ENCODE data around the gene HOXC11. TPM values are rescaled to one million over a fixed set of nuclear protein-coding genes. Genes with fewer than 3 reads are reported as not detected.

The HOXC11 gene
- total RNA-seq, 1 donor: under 0.01 TPM

DNA sequence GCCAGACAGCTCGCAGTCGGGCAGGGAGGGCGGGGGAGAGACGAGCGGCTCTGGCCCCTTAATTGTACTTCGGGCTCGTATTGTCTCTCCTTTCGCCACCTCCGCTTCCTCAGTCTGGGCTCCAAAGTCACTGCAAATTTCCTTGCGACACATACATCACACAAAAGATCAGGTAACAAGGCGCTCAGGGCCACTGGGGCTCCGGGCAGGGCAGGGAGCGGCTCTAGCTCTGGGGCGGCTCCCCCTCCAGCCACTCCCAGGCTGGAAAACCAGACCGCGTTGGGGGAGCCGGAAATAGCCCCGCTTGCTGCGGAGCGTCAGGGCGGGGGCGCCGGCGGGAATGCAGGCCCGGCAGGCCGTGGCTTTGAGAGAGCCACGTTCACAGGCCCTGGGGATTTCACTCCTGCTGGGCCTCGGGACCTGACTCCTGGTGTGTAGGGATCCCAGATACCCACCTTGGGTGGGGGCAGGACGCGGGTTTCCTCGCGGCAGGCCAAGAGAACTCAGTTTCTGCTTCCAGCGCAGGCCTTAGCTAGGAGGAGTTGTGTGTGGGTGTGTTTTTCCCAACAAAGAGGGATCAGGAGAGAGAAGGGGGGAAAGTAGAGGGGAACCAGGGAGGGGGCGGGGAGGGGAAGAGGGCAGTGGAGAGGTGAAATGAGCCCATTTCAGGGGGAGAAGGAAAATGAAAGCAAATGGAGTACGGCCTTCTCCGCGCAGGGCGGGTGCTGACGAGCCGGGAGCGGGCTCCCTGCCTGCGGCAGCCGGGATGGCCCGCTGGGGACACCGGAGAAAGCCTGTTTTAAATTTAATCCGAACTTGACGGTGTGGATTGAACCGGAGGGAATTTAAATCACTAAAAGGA, 22.7 kb downstream of the HOXC11 start:
- DNase-seq (ENCODE audit: low read depth in 2 of 3, low spot score in 2 of 3): no peak

DNA sequence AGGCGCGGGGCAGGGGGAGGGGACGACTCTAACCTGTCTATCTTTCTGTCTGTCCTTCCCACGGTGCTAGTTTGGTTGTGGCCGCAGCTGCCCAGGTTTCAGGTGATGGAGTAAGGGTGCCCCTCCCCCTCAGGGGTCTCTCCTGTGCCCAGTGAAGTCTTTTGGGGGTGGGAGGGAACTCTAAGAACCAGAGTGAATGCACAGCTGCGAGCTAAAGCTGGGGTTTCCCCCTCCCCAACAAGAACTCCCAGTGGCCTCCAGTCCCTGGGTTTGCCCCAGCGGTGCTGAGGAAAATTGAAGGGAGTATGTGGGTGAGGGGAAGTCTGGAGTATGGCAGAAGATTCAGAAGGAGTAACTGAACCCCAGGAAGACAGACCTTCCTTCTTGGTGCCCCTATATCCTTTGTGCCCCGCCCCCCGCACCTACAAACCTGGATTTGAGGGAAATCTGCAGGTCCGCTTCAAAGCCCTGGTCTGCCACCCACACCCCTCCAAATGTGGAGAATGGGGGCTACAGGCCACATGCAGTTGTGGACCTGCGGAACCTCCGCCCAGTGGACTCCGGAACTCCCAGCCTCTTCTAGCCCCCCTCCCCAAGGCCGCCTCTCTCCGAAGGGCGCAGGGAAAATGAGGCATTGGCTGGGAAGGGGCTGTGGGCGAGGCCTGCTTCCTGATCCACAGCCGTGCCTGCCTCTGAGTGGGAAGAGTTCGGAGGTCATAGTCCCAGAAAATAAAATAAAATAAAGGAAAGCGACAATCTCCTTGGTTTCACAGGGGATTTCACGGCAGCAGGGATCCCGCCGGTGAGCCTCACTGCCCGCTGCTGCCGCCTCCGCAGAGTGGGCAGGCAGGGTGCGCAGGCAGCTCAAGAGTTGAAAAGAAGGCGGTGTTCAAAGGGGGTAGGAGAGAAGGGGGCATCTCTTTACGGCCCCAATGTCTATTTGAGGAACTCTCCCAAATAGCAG, 23.6 kb downstream of the HOXC11 start:
- no peak for DNase-seq (ENCODE audit: low read depth in 2 of 3, low spot score in 2 of 3)

DNA sequence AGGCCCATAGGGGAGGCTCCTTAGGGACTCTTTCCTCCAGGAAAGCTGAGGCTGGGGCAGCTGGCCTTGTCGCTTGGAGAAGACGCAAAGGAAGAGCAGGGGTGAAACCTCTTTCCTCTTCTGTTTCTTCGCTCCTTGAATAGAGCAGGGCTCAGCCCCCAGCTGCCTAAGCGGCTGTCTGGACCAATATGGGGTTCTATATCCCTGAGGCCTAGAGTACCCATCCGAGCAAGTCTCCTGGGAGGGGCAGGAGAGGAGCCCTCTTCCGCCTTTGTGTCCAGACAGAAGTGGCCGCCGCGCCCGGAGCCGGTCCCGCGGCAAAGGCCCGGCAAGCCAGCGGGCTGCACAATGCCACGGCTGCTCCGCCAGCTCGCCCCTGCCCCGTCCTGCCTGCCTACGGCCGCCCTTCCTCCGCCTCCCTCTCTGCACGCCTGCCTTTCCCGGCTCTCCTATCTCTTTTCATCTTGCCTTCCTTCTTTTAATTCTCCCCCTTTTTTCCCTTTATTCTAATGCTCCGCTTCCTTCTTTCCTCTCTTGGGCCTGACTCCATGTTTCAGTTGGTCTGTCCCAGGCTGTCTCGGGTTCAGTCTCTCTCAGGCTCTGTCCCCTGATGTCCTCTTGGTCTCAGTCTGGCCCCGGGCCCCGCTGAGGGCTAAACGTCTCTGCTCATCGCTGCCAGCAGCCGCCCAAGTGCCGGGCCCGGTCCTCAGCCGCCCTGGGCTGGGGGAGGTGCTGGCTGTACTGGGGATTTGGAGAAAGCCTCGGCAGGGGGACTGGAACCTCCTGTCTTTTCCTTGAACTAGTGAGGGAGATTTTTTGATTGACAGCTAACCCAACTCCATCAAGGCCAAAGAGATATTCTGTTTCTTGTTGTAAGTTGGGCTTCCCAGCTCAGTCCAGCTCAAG, 24.5 kb downstream of the HOXC11 start:
- DNase-seq (ENCODE audit: low read depth in 2 of 3, low spot score in 2 of 3): no peak

DNA sequence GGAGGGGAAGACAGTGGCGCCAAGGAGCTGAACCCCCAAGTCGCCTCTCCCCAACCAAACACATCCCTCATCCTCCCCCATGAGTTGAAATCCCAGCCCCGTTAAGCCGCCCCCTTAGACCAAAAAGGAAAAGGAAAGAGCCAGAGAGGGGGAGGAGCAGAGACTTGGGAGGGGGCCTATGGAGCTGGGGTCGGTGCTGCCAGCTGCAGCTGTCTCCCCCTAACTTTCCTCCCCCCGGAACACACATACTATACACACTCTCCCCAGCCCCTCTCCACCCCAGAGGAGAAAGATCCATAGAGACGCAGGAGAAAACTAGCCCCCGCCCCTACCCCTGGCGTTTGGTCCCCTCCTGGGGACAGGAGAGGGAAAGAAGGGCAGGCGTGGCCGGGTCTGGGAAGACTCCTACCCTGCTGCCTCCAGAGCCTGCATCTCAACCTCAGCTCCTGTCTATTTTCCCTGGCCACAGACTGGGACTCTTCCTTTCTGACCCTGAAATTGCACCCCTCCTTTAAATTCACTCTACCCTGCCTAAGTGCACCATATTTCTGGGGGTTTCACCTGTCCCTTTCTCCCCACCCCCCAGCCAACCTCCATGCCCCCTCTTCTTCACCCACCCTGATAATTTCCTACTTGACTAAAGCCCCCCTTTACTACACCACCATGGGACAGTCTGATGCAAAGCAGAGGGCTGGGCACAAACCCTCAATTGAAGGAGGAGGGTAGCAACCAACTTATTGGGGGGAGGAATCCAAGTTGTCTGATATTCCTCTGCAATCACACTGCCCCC, 25.4 kb downstream of the HOXC11 start:
- no peak for DNase-seq (ENCODE audit: low read depth in 2 of 3, low spot score in 2 of 3)

DNA sequence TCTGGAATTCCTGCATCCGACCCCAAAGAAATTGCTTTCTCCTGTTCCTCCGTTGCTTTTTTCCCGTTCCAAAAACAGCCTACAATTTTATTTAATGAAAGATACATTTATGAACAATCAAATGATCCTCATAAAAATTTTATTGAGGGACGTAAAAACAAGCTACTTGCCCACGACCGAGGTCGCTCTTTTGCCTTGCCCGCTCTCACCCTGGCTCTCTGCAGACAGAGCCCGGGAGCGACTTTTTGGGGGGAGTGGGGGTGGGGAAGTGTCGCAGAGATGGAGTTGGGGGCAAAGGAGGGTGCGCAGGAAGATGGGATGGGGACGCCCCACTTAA, 25.9 kb downstream of the HOXC11 start:
- DNase-seq (ENCODE audit: low read depth in 2 of 3, low spot score in 2 of 3): no peak

DNA sequence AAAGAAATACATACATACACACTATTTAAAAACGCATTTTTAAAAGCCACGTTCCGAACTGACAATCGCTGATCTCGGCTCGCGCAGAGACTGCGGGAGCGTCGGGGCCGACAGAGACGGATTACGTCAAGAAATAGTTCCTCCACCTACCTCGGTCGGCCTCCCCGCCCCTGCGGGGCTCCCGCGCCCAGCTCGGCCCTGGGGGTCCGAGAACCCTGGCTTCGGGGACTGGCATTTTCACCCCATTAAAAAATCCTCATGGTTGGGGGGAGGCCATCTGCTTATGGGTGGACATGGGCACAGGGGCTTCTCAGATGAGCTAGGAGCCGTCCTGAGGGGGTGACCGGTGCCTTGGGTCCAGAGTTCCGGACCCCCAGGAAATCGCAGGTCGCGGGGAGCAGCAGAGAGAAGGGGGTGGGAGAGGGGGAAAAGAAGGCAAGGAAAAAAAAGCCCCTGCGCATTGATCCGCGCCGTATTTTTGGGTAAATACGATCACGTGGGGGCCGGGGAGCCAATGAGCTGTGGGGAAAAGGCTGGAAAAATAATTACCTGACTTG, 26.7 kb downstream of the HOXC11 start:
- no peak for DNase-seq (ENCODE audit: low read depth in 2 of 3, low spot score in 2 of 3)

DNA sequence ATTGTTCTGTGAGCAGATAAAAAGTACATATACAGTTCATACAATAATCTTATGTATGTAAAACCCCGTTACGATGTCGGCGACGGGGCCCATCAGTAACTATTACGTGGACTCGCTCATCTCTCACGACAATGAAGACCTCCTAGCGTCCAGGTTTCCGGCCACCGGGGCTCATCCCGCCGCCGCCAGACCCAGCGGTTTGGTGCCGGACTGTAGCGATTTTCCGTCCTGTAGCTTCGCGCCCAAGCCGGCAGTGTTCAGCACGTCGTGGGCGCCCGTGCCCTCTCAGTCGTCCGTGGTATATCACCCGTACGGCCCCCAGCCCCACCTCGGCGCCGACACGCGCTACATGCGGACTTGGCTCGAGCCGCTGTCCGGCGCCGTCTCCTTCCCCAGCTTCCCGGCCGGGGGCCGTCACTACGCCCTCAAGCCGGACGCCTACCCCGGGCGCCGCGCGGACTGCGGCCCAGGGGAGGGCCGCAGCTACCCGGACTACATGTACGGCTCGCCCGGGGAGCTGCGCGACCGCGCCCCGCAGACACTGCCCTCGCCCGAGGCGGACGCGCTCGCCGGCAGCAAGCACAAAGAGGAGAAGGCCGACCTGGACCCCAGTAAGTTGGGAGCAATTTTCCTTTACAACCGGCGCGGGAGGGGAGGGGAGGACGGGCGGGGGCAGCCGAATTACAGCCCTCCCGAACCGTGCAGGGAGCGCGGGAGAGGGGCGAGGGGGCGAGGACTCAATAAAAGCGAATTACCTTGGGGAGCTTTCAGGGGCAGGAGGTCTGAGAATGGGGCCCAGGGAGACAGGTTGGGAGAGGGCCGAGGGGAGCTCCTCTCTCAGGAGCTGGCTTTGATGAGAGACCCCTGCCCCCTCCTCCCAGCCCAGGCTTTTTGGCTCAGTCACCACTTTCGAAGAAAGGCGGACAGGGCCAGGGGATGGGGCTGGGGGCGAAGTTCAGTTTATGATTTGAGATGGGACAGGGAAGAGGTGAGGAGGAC, 27.5 kb downstream of the HOXC11 start, which contains the start of gene HOXC9:
HOXC9 (plus strand) TSS at position 46 of the 999 bp plus-strand sequence; CDS start at position 74, 28 bp downstream.
- no peak for DNase-seq (ENCODE audit: low read depth in 2 of 3, low spot score in 2 of 3)

DNA sequence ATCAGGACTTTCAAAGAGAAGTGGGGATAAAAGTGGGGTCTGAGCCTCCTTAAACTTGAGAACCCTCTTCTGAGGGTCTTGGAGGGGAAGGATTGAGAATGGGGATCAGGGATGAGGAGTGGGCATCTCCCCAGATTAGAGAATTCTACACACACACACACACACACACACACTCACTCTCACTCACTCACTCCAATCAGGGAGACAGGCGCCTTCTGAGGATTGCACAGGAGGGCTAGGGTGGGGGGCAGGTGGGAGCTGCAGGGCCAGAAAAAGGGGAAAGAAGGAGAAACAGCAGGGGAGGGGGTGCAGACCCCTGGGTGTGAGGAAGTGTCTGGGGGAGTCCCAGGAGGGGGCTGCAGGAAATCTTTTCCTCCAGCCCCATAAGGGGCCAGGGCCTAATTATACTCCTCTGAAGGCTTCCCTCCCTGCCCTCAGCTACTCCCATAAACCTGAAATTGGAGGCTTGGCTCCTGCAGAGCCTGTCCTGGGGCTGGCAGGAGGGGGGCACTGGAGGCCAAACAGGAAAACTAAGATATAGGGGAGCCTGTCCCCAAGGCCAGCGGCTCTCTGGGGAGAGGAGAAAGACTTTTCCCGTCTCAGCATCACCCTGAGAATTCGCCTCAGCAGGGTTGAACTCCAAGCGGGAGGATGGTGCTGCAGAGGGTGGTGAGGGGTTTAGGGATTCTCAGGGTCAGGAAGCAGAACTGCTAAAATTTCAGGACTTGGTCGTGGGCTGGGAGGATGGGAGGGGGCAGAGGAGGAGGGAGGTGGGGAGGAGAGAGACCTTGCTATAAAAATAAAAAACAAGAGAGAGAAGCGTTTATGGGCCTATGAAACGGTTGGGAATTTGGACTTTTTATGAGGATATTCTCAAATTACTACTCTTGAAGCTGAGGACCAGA, 28.6 kb downstream of the HOXC11 start:
- DNase-seq (ENCODE audit: low read depth in 2 of 3, low spot score in 2 of 3): no peak

DNA sequence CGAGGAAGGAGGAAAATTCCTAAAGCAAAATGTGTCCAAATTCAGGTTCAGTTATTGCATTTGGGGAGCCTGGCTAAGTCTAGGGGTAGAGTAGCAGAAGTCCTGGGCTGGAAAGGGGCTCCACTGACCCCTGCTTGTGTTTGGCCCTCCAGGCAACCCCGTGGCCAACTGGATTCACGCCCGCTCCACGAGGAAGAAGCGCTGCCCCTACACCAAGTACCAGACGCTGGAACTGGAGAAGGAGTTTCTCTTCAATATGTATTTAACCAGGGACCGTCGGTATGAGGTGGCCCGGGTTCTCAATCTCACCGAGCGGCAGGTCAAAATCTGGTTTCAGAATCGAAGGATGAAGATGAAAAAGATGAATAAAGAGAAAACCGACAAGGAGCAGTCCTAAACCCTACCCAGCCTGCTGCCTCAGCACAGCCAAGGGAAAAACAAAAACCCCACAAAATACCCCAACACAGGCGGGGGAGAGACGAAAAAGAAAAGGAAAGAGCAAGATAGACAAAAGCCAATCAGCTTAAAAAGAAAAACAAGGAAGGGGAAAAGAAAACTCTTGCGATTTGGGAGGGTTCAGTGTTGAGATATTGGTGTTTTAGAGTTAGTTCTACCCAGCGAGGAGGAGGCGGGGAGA, 29.5 kb downstream of the HOXC11 start:
- no peak for DNase-seq (ENCODE audit: low read depth in 2 of 3, low spot score in 2 of 3)

DNA sequence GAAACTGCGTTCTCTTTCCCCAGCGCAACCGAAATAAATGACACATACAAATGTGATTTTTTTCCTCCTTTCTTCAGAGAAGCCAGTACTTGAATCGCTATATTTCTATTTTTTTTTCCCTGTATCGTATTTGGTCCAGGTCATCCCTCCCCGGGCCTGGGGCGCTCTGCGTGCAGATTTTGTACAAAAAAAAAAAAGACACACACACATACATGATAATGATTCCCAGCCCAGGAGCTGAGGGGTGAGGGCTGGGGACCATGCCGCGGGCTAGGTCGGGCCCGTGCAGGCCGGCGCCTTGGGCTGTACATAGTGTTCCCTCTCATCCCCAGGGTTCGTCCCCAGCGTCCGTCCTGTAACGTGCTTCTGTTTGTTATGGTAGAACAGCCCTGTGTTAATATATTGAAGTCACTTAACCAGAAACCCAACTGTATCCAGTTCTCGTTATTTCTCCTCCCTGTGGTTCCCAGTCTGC, 30.0 kb downstream of the HOXC11 start:
- no peak for DNase-seq (ENCODE audit: low read depth in 2 of 3, low spot score in 2 of 3)

DNA sequence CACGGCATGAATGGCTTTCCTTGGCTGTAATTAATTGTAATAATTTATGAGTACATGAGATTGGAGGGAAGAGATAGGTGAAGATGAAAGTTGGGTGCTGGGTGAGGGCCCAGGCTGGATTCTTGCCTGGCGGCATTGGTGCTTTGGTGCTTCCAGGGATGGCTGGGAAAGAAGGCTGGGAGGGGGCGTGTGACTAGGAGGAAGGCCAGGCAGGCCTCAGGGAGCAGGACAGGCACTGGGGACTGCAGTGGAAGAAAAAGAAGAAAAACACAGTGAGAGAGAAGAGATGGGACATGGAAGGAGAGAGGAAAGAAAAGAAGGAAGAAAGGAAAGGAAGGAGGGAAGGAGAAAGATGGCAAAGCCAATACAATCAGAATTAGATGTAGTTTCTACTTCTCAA, 30.7 kb downstream of the HOXC11 start:
- no peak for DNase-seq (ENCODE audit: low read depth in 2 of 3, low spot score in 2 of 3)

DNA sequence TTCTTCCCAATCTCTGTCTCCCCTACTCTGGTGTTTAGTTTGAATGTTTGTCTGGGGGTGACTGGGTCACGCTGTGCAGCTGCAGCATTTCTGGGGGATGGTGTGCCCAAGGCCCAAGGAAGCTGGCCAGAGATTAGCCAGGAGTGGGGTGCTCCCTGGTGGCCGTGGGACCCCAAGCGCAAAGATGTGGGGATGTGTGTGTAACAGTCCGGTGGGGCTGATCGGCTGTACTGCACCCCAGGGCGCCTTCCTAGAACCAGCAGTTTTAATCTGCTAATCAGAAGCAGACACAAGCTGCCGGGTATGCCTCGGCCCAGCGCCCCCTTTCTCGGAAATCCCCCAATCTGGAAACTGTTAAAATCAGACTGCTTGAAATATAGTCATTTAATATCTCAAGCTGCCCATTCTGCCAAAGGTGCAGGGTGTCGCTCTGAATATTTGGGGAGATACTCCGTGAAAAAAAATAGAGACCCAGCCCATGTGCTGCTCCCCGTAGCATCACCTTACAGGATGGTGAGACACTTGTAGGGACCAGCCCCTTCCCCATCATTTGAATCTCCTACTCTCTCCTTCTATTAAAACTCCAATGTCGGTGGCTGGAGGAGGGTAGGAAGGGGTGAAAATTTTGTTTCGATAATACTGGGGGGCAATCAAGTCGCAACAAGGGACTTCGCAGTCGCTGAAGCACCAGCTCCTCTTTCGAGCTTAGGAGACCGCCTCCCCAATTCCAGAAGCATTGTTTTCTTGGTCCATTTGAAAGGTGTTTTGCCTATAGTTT, 31.3 kb downstream of the HOXC11 start:
- no peak for DNase-seq (ENCODE audit: low read depth in 2 of 3, low spot score in 2 of 3)

DNA sequence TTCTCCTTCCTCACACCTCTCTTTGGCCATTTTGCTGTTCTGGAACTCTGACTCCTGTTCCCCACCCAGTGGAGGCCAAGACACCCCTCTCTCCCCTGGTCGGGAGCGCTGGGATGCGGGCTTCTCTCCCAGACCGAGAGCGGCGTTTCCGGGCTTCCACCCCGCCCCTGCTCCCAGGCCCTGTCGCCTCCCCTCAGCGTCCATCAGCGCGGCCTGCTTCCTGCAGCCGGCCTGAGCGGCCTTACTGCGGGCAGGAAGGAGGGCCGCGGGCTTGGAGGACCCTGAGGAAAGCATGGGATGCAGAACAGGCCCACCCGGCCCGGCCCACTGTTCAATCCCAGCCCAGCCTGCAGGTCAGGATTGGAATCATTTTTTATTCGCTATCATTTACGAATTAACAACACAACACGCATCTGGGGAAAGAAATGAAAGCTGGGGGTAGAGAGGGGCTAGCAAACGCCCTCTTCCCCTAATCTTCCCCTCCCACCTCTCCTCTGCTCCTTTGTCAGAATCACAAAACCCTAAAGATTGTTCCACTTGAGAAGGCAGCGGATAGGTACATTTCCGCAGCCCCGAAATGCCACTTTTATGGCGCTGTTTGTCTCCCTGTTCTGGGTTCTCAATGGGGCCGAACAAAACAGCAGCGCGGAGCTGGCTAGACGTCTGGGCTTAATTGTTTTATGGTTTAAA, 32.1 kb downstream of the HOXC11 start:
- no peak for DNase-seq (ENCODE audit: low read depth in 2 of 3, low spot score in 2 of 3)

DNA sequence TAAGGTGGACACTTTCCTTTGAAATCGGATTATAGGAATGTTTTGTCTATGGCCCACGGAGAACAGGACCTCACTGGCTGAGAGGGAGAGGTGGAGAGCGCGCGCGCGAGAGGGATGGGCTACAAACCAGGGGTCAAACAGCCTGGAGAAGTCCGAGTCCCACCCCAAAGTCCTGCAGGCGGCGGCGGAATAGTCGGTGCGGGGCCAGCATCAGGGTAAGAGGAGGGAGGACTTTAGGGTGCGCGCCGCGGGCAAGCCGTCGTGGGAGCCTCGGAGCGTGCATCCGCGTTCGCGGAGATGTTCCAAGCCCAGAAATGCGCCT, 32.6 kb downstream of the HOXC11 start:
- no peak for DNase-seq (ENCODE audit: low read depth in 2 of 3, low spot score in 2 of 3)

DNA sequence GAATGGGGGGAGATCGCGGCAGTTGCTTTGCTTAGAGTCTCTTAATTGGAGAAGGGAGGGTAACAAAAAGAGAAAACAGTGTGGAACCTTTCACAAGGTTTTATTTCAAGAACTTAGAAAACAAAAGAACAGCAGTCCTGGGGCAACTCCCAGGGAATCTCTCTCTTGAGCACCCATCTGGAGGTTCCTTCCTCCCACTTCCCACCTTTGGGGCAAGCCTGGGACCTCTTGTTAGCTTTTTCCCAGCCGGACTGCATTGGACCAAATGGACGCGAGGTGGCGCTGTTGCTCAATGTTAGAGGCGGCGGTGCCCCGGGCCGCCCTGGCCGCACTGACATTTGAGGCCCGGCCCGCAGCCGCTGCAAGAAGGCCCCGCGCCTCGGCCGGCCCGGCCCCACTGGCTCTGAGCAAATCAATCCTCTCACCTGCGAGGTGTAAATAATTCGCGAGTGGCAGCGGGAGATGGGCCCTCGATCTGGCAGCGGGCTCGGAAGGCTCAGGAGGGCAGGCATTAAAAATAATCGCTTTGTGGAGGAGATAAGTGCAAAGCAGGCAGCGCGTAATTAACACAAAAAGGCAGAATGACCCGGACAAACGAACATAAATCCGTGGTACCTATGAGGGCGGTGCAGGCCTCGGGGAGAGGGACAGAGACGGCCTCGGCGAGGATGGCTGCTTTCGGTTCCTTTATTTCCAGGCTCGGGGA, 33.1 kb downstream of the HOXC11 start:
- peak; percentile 73 to 88 (median 77) for DNase-seq (ENCODE audit: low read depth in 2 of 3, low spot score in 2 of 3)

Measured in hematopoietic multipotent progenitor cell (in vitro differentiated cells).